Measurements from ENCODE around the gene TUFM. TPM values are rescaled to one million over a fixed set of nuclear protein-coding genes. Genes with fewer than 3 reads are reported as not detected.
"Not testable (repeated sequence)": the region's sequence is repeated elsewhere in the genome, so short reads cannot be mapped to it uniquely, and the experiment has no call there.

Gene TUFM
- total RNA-seq, 1 experiment from 2014 or later: 207 TPM

- no peak overlapping the region for H3K27ac ChIP-seq (ENCODE audit: insufficient read length, low read depth, low read length)
- H2BK120ac ChIP-seq (ENCODE audit: low read depth, low read length, poor library complexity, severe bottlenecking): no peak overlapping the region
- Mint-ChIP-seq H3K4me3 (no peak overlapping the region), H3K9me3 (no peaks in the 10 kb centered on the region; a peak in 1 of 5 replicates), H3K4me1 (peaks cover 7 to 16% of the 10 kb centered on the region in 2 experiments), H3K27ac (no peak overlapping the region), H3K36me3 (ENCODE audit: insufficient read depth in 1 of 3, low read depth in 3 of 3) (peaks cover 24 to 61% (median 53%) of the 10 kb centered on the region in 3 experiments), H3K27me3 (ENCODE audit: low read depth) (no peaks in the 10 kb centered on the region; the same call in 1 of the 2 replicates)
- peaks cover 7% of the 10 kb centered on the region; the same call in 1 of the 2 replicates for H3K79me2 ChIP-seq (ENCODE audit: insufficient read depth, low read length)
- WGBS (ENCODE audit: extremely low coverage, insufficient read length, low lambda C conversion rate): no CpG with 5 or more reads among the region's 11 CpGs
- no peak overlapping the region for H2BK12ac ChIP-seq (ENCODE audit: insufficient read length, low read depth, low read length)
- no peak overlapping the region for H2BK5ac ChIP-seq (ENCODE audit: insufficient read length, low read length)
- H3K9me3 ChIP-seq (ENCODE audit: control insufficient read depth, low read depth, low read length): no peaks in the 10 kb centered on the region
- no peak overlapping the region for H3K14ac ChIP-seq (ENCODE audit: insufficient read depth, low read length)
- no peak overlapping the region for H2BK20ac ChIP-seq (ENCODE audit: low read depth, low read length, poor library complexity, severe bottlenecking)
- no peak overlapping the region for H3K4me2 ChIP-seq (ENCODE audit: insufficient read depth, insufficient read length, low read length)
- H3K27me3 ChIP-seq (ENCODE audit: insufficient read depth, low read length): no peaks in the 10 kb centered on the region
- H3K79me1 ChIP-seq (ENCODE audit: insufficient read depth, low read depth, low read length, poor library complexity, severe bottlenecking): peaks cover 3% of the 10 kb centered on the region
- no peak for TF ChIP-seq CTCF (conservative IDR thresholded peaks at IDR 0.05)
- peaks cover 1% of the 10 kb centered on the region; the same call in 1 of the 2 replicates for H3K4me1 ChIP-seq (ENCODE audit: insufficient read depth, low read length)
- H4K8ac ChIP-seq (replicated peaks; ENCODE audit: insufficient read length, low read depth, low read length): no peak overlapping the region
- H3K56ac ChIP-seq (ENCODE audit: insufficient read length, low read depth, low read length): no peak overlapping the region
- H3K23me2 ChIP-seq (ENCODE audit: insufficient read length, low read depth, low read length, poor library complexity, severe bottlenecking): peaks cover 6% of the 10 kb centered on the region
- DNase-seq: no peak
- no peak overlapping the region for H4K5ac ChIP-seq (ENCODE audit: insufficient read length, low read depth, low read length)
- peaks cover 5% of the 10 kb centered on the region for H4K20me1 ChIP-seq (ENCODE audit: control insufficient read depth, insufficient read depth, insufficient read length)
- H3T11ph ChIP-seq (ENCODE audit: low read length): no peak overlapping the region
- H2AFZ ChIP-seq (ENCODE audit: low read length): no peak overlapping the region
- no peak overlapping the region for H3K4ac ChIP-seq (ENCODE audit: low read depth, low read length)
- no peak overlapping the region for H3K9ac ChIP-seq (ENCODE audit: extremely low read depth, insufficient read length, low read length)
- no peak overlapping the region for H3K23ac ChIP-seq (ENCODE audit: insufficient read length, low read depth, low read length)
- no peak overlapping the region for H2BK15ac ChIP-seq (ENCODE audit: low read depth, low read length)
- no peak overlapping the region for H4K91ac ChIP-seq (ENCODE audit: insufficient read length, low read depth, low read length)
- no peak overlapping the region for H2AK5ac ChIP-seq (ENCODE audit: insufficient read length, low read length)
- H3K18ac ChIP-seq (ENCODE audit: insufficient read length, low read depth, low read length): no peak overlapping the region
Observed at GRCh38 chr16:28869201-28869600, 23.1 kb upstream of the TUFM start.

DNA sequence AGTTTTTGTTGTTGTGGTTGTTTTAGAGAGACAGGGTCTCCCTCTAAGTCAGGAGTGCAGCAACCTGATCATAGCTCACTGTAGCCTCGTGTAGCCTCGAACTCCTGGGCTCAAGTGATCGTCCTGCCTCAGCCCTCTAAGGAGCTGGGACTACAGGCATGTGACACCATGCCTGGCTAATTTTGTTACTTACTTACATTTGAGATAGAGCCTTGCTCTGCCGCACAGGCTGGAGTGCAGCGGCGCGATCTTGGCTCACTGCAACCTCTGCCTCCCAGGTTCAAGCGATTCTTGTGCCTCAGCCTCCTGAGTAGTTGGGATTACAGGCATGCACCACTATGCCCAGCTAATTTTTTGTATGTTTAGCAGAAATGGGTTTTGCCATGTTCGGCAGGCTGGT lies 21.5 kb upstream of the TUFM start:
- H3K9me3 ChIP-seq (ENCODE audit: control insufficient read depth, low read depth, low read length); H3K4ac ChIP-seq (ENCODE audit: low read depth, low read length); H2BK120ac ChIP-seq (ENCODE audit: low read depth, low read length, poor library complexity, severe bottlenecking); H3K9me3 Mint-ChIP-seq; H2AK5ac ChIP-seq (ENCODE audit: insufficient read length, low read length); H3K4me1 ChIP-seq (ENCODE audit: insufficient read depth, low read length); H3K27me3 Mint-ChIP-seq (ENCODE audit: low read depth); DNase-seq; H2BK20ac ChIP-seq (ENCODE audit: low read depth, low read length, poor library complexity, severe bottlenecking); H4K20me1 ChIP-seq (ENCODE audit: control insufficient read depth, insufficient read depth, insufficient read length); H2BK15ac ChIP-seq (ENCODE audit: low read depth, low read length); H3K79me1 ChIP-seq (ENCODE audit: insufficient read depth, low read depth, low read length, poor library complexity, severe bottlenecking); H3K4me3 Mint-ChIP-seq; H3K27ac Mint-ChIP-seq; H4K91ac ChIP-seq (ENCODE audit: insufficient read length, low read depth, low read length); H3K18ac ChIP-seq (ENCODE audit: insufficient read length, low read depth, low read length); H3K23ac ChIP-seq (ENCODE audit: insufficient read length, low read depth, low read length); H3K9ac ChIP-seq (ENCODE audit: extremely low read depth, insufficient read length, low read length); H3K56ac ChIP-seq (ENCODE audit: insufficient read length, low read depth, low read length); H3K4me2 ChIP-seq (ENCODE audit: insufficient read depth, insufficient read length, low read length); H3K27ac ChIP-seq (ENCODE audit: insufficient read length, low read depth, low read length); H3K14ac ChIP-seq (ENCODE audit: insufficient read depth, low read length); H3K27me3 ChIP-seq (ENCODE audit: insufficient read depth, low read length); H3K23me2 ChIP-seq (ENCODE audit: insufficient read length, low read depth, low read length, poor library complexity, severe bottlenecking); H4K5ac ChIP-seq (ENCODE audit: insufficient read length, low read depth, low read length); H2BK12ac ChIP-seq (ENCODE audit: insufficient read length, low read depth, low read length); H2AFZ ChIP-seq (ENCODE audit: low read length); H3K79me2 ChIP-seq (ENCODE audit: insufficient read depth, low read length); H2BK5ac ChIP-seq (ENCODE audit: insufficient read length, low read length); H3T11ph ChIP-seq (ENCODE audit: low read length); H4K8ac ChIP-seq (replicated peaks; ENCODE audit: insufficient read length, low read depth, low read length): not testable (repeated sequence)
- H3K36me3 Mint-ChIP-seq (ENCODE audit: insufficient read depth in 1 of 3, low read depth in 3 of 3): peaks cover 24 to 48% (median 44%) of the 10 kb centered on the region in 3 experiments
- no CpG with 5 or more reads among the region's 9 CpGs for WGBS (ENCODE audit: extremely low coverage, insufficient read length, low lambda C conversion rate)
- H3K4me1 Mint-ChIP-seq: peaks cover 9 to 18% of the 10 kb centered on the region in 2 experiments
